GM23248 (cell line): Measurements from ENCODE around the gene FKBP4.

Experiments
- EZH2 ChIP-seq: fragments of 200-600 bp; sonication (generic); IDR thresholded peaks from 2 replicates; pipeline ENCODE4 v1.6.1; 2018; ENCODE audit warnings: antibody characterized with exemption, mild to moderate bottlenecking; ENCODE audit not compliant: insufficient read depth, poor library complexity, severe bottlenecking
- EZH2phosphoT487 ChIP-seq: fragments of 200-600 bp; sonication (generic); IDR thresholded peaks from 2 replicates; pipeline ENCODE4 v1.6.1; 2018; ENCODE audit warnings: antibody characterized with exemption, moderate library complexity, mild to moderate bottlenecking, low read depth; ENCODE audit not compliant: insufficient read depth

DNA sequence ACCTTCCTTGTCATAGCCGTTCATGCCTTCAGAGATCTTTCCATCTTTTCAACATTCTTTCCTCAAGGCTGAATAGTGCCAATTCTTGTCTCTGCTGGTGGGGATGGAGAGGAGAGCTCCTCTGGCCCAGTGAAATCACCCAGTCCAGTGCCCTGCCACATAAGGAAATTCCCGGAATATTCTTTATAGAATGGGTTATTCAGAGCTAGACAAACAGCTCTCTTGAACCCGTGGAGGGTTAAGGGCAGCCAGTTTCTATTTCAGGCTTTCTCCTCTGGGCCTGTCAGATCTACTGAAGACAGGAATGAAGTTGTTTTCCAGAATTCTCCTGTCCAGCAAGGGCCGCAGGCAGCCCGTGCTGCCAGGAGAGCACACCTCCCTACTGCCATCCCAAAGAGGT, 48.2 kb downstream of the FKBP4 start:
- TF ChIP-seq EZH2phosphoT487, result no peak
- TF ChIP-seq EZH2, result no peak
